ENCODE data around the gene PSD2. TPM values are rescaled to one million over a fixed set of nuclear protein-coding genes. Genes with fewer than 3 reads are reported as not detected.

The PSD2 gene
- total RNA-seq, 2 experiments from 2014 or later, result 0.08 TPM; not detected in 1

- no peak overlapping the region for H3K27ac Mint-ChIP-seq
- H3K9me3 Mint-ChIP-seq, result peaks cover 2% of the 10 kb centered on the region
- H3K36me3 Mint-ChIP-seq (ENCODE audit: low read depth), result no peaks in the 10 kb centered on the region
- no peaks in the 10 kb centered on the region for H3K4me1 Mint-ChIP-seq (ENCODE audit: low read depth)
- no peak overlapping the region for H3K4me3 Mint-ChIP-seq
- H3K27me3 Mint-ChIP-seq, result peaks cover 14% of the 10 kb centered on the region
- Histone ChIP-seq H3K27ac (ENCODE audit: low read depth in 1 of 2, low read length in 2 of 2) (no peak overlapping the region), H3K36me3 (ENCODE audit: insufficient read depth, low read length) (no peaks in the 10 kb centered on the region), H3K4me3 (ENCODE audit: low read length) (no peak overlapping the region), H3K4me1 (ENCODE audit: insufficient read depth, low read length) (peaks cover 5% of the 10 kb centered on the region), H3K9me3 (ENCODE audit: control insufficient read depth in 1 of 2, insufficient read depth in 1 of 2, low read length in 2 of 2) (peaks cover 0 to 11% of the 10 kb centered on the region in 2 experiments), H3K27me3 (ENCODE audit: control insufficient read depth in 1 of 2, insufficient read depth in 2 of 2, low read length in 2 of 2) (peaks cover 0 to 1% of the 10 kb centered on the region in 2 experiments)
- intact Hi-C loops (cut with DNase I, micrococcal nuclease), result no loop called here
- TF ChIP-seq CTCF (IDR thresholded peaks at IDR 0.05), result no peak
- ChIA-PET POLR2A (no interaction called here), CTCF (no interaction called here)
- DNase-seq (no peak), ATAC-seq (ENCODE audit: poor library complexity) (no peak)
Observed at GRCh38 chr5:139878093-139878492, 82.5 kb downstream of the PSD2 start.

- ChIA-PET POLR2A (no interaction called here), CTCF (no interaction called here)
- Histone ChIP-seq H3K27me3 (ENCODE audit: control insufficient read depth in 1 of 2, insufficient read depth in 2 of 2, low read length in 2 of 2) (peaks cover 0 to 4% of the 10 kb centered on the region in 2 experiments), H3K4me1 (ENCODE audit: insufficient read depth, low read length) (peaks cover 5% of the 10 kb centered on the region), H3K9me3 (ENCODE audit: control insufficient read depth in 1 of 2, insufficient read depth in 1 of 2, low read length in 2 of 2) (peaks cover 0 to 7% of the 10 kb centered on the region in 2 experiments), H3K36me3 (ENCODE audit: insufficient read depth, low read length) (no peaks in the 10 kb centered on the region), H3K4me3 (ENCODE audit: low read length) (no peak overlapping the region), H3K27ac (ENCODE audit: low read depth in 1 of 2, low read length in 2 of 2) (no peak overlapping the region)
- H3K9me3 Mint-ChIP-seq, result peaks cover 2% of the 10 kb centered on the region
- H3K36me3 Mint-ChIP-seq (ENCODE audit: low read depth), result no peaks in the 10 kb centered on the region
- no peak for TF ChIP-seq CTCF (IDR thresholded peaks at IDR 0.05)
- H3K4me1 Mint-ChIP-seq (ENCODE audit: low read depth), result no peaks in the 10 kb centered on the region
- DNase-seq (no peak), ATAC-seq (ENCODE audit: poor library complexity) (no peak)
- no peak overlapping the region for H3K27ac Mint-ChIP-seq
- H3K27me3 Mint-ChIP-seq, result peaks cover 7% of the 10 kb centered on the region
- no peak overlapping the region for H3K4me3 Mint-ChIP-seq
- intact Hi-C loops (cut with DNase I, micrococcal nuclease), result no loop called here
Observed at GRCh38 chr5:139880416-139881142, 85.0 kb downstream of the PSD2 start.

- H3K27ac ChIP-seq (ENCODE audit: low read depth in 1 of 2, low read length in 2 of 2), result no peak overlapping the region
- H3K9me3 ChIP-seq (ENCODE audit: control insufficient read depth in 1 of 2, insufficient read depth in 1 of 2, low read length in 2 of 2), result peaks cover 0 to 7% of the 10 kb centered on the region in 2 experiments
- H3K4me1 ChIP-seq (ENCODE audit: insufficient read depth, low read length), result peaks cover 5% of the 10 kb centered on the region
- DNase-seq, result no peak
- H3K36me3 ChIP-seq (ENCODE audit: insufficient read depth, low read length), result no peaks in the 10 kb centered on the region
- Mint-ChIP-seq H3K4me1 (ENCODE audit: low read depth) (no peaks in the 10 kb centered on the region), H3K27ac (no peak overlapping the region), H3K9me3 (no peaks in the 10 kb centered on the region), H3K27me3 (peaks cover 10% of the 10 kb centered on the region), H3K4me3 (no peak overlapping the region), H3K36me3 (ENCODE audit: low read depth) (no peaks in the 10 kb centered on the region)
- CTCF ChIA-PET, result no interaction called here
- ATAC-seq (ENCODE audit: poor library complexity), result no peak
- intact Hi-C loops (cut with DNase I, micrococcal nuclease), result no loop called here
- H3K27me3 ChIP-seq (ENCODE audit: control insufficient read depth in 1 of 2, insufficient read depth in 2 of 2, low read length in 2 of 2), result peaks cover 0 to 4% of the 10 kb centered on the region in 2 experiments
- H3K4me3 ChIP-seq (ENCODE audit: low read length), result no peak overlapping the region
- POLR2A ChIA-PET, result no interaction called here
- TF ChIP-seq CTCF (IDR thresholded peaks at IDR 0.05), result no peak
Observed at GRCh38 chr5:139881143-139881733, 85.6 kb downstream of the PSD2 start.
